IPS-18a (cell line): ENCODE data around the gene SLC7A4.
"Not testable (repeated sequence)": the region's sequence is repeated elsewhere in the genome, so short reads cannot be mapped to it uniquely, and the experiment has no call there.

ENCODE experiments used
- H3K27ac ChIP-seq: one replicate; pipeline ENCODE4 v1.5.1; 2013; ENCODE audit warnings: low read length
- H3K27me3 ChIP-seq: one replicate; pipeline ENCODE4 v1.6.1; 2013; ENCODE audit warnings: mild to moderate bottlenecking, low read length; ENCODE audit not compliant: control insufficient read depth, insufficient read depth
- H3K36me3 ChIP-seq: one replicate; pipeline ENCODE4 v1.6.1; 2013; ENCODE audit warnings: low read depth, low read length; ENCODE audit not compliant: control insufficient read depth
- H3K4me1 ChIP-seq: one replicate; pipeline ENCODE4 v1.6.1; 2013; ENCODE audit warnings: low read depth, low read length; ENCODE audit not compliant: control insufficient read depth
- H3K4me3 ChIP-seq: one replicate; pipeline ENCODE4 v1.5.1; 2013; ENCODE audit warnings: low read length
- H3K9ac ChIP-seq: one replicate; pipeline ENCODE4 v1.6.1; 2013; ENCODE audit warnings: mild to moderate bottlenecking, low read length, moderate library complexity
- H3K9me3 ChIP-seq: one replicate; pipeline ENCODE4 v1.6.1; 2013; ENCODE audit warnings: low read depth, low read length; ENCODE audit not compliant: control insufficient read depth

SLC7A4 gene

GRCh38 chr22:21055880-21056319 lies 23.5 kb upstream of the SLC7A4 start:
- H3K36me3 ChIP-seq = no peaks in the 10 kb centered on the region
- no peaks in the 10 kb centered on the region for H3K27me3 ChIP-seq
- no peaks in the 10 kb centered on the region for H3K9me3 ChIP-seq
- no peak overlapping the region for H3K9ac ChIP-seq
- no peak overlapping the region for H3K4me3 ChIP-seq
- H3K4me1 ChIP-seq = peaks cover 11% of the 10 kb centered on the region
- no peak overlapping the region for H3K27ac ChIP-seq

GRCh38 chr22:21055564-21055834 lies 23.1 kb upstream of the SLC7A4 start:
- no peak overlapping the region for H3K4me3 ChIP-seq
- H3K9me3 ChIP-seq = no peaks in the 10 kb centered on the region
- no peaks in the 10 kb centered on the region for H3K27me3 ChIP-seq
- H3K9ac ChIP-seq = no peak overlapping the region
- no peaks in the 10 kb centered on the region for H3K36me3 ChIP-seq
- H3K4me1 ChIP-seq = peaks cover 11% of the 10 kb centered on the region
- H3K27ac ChIP-seq = no peak overlapping the region

GRCh38 chr22:21054714-21055563 lies 22.6 kb upstream of the SLC7A4 start:
- H3K4me3 ChIP-seq = no peak overlapping the region
- H3K9ac ChIP-seq = no peak overlapping the region
- H3K27ac ChIP-seq = no peak overlapping the region
- no peaks in the 10 kb centered on the region for H3K36me3 ChIP-seq
- H3K9me3 ChIP-seq = no peaks in the 10 kb centered on the region
- no peaks in the 10 kb centered on the region for H3K27me3 ChIP-seq
- H3K4me1 ChIP-seq = peaks cover 11% of the 10 kb centered on the region

GRCh38 chr22:21054046-21054713 lies 21.8 kb upstream of the SLC7A4 start:
- Histone ChIP-seq H3K4me1 (peaks cover 11% of the 10 kb centered on the region), H3K9me3 (no peaks in the 10 kb centered on the region), H3K27ac (no peak overlapping the region), H3K36me3 (no peaks in the 10 kb centered on the region), H3K9ac (no peak overlapping the region), H3K4me3 (no peak overlapping the region), H3K27me3 (no peaks in the 10 kb centered on the region)

- Histone ChIP-seq H3K36me3 (no peaks in the 10 kb centered on the region), H3K4me3 (no peak overlapping the region), H3K9me3 (no peaks in the 10 kb centered on the region), H3K27me3 (no peaks in the 10 kb centered on the region), H3K27ac (no peak overlapping the region), H3K9ac (no peak overlapping the region), H3K4me1 (peaks cover 11% of the 10 kb centered on the region)
These were observed 20.5 kb upstream of the SLC7A4 start for GRCh38 chr22:21052715-21053459.

GRCh38 chr22:21051831-21052400 lies 19.6 kb upstream of the SLC7A4 start:
- H3K9me3 ChIP-seq = no peaks in the 10 kb centered on the region
- no peaks in the 10 kb centered on the region for H3K36me3 ChIP-seq
- H3K27me3 ChIP-seq = no peaks in the 10 kb centered on the region
- no peak overlapping the region for H3K4me3 ChIP-seq
- peaks cover 11% of the 10 kb centered on the region for H3K4me1 ChIP-seq
- H3K9ac ChIP-seq = no peak overlapping the region
- H3K27ac ChIP-seq = no peak overlapping the region

GRCh38 chr22:21051145-21051830 lies 18.9 kb upstream of the SLC7A4 start:
- Histone ChIP-seq H3K9ac (no peak overlapping the region), H3K27ac (no peak overlapping the region), H3K27me3 (no peaks in the 10 kb centered on the region)

GRCh38 chr22:21048965-21049364 lies 16.6 kb upstream of the SLC7A4 start:
- H3K9ac ChIP-seq, H3K36me3 ChIP-seq, H3K9me3 ChIP-seq, H3K27me3 ChIP-seq, H3K4me3 ChIP-seq, H3K27ac ChIP-seq: not testable (repeated sequence)
- peaks cover 13% of the 10 kb centered on the region for H3K4me1 ChIP-seq

More at GRCh38 chr22:21051145-21051830, 18.9 kb upstream of the SLC7A4 start:
- H3K9me3 ChIP-seq = no peaks in the 10 kb centered on the region
- no peak overlapping the region for H3K4me3 ChIP-seq
- H3K36me3 ChIP-seq = no peaks in the 10 kb centered on the region
- H3K4me1 ChIP-seq = peaks cover 11% of the 10 kb centered on the region

- not testable (repeated sequence) for H3K9ac ChIP-seq, H3K4me3 ChIP-seq, H3K9me3 ChIP-seq
These were observed 16.1 kb upstream of the SLC7A4 start for GRCh38 chr22:21048448-21048847.

GRCh38 chr22:21047730-21048129 lies 15.4 kb upstream of the SLC7A4 start:
- Histone ChIP-seq H3K4me1 (peaks cover 13% of the 10 kb centered on the region), H3K9ac (no peak overlapping the region), H3K4me3 (no peak overlapping the region), H3K36me3 (no peaks in the 10 kb centered on the region), H3K27me3 (no peaks in the 10 kb centered on the region), H3K27ac (no peak overlapping the region), H3K9me3 (no peaks in the 10 kb centered on the region)

More at GRCh38 chr22:21048448-21048847, 16.1 kb upstream of the SLC7A4 start:
- peaks cover 13% of the 10 kb centered on the region for H3K4me1 ChIP-seq
- not testable (repeated sequence) for H3K27me3 ChIP-seq, H3K36me3 ChIP-seq, H3K27ac ChIP-seq
